Testis (tissue), 2 donors: Measurements from ENCODE around the gene PPP1R7.

Experiments used
- POLR2A ChIP-seq: fragments of 450-650 bp; IDR thresholded peaks from one replicate; pipeline ENCODE4 v1.6.1; 2017; ENCODE audit warnings: antibody characterized with exemption, mild to moderate bottlenecking, moderate library complexity
- TF ChIP-seq, protein P1 (sequence below), 3 experiments: fragments of 450-650 bp in 2 of 3; fragments of 200-600 bp in 1 of 3; sonication (generic) in 1 of 3; IDR thresholded peaks; one replicate each; pipeline ENCODE4 v1.5.1; 2016 to 2019; ENCODE audit warnings: antibody characterized with exemption in 3 of 3, mild to moderate bottlenecking in 2 of 3, moderate library complexity in 1 of 3

DNA sequence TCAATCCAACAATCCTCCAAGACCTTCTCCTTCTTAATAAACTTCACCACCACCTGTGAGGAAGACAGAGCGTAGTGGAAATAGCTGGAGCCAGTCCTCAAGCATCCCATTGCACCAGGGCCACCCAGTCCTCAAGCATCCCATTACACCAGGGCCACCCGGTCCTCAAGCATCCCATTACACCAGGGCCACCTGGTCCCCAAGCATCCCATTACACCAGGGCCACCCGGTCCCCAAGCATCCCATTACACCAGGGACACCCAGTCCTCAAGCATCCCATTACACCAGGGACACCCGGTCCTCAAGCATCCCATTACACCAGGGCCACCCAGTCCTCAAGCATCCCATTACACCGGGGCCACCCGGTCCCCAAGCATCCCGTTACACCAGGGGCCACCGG lies 34.9 kb upstream of the PPP1R7 start:
- TF ChIP-seq, protein P1, sequence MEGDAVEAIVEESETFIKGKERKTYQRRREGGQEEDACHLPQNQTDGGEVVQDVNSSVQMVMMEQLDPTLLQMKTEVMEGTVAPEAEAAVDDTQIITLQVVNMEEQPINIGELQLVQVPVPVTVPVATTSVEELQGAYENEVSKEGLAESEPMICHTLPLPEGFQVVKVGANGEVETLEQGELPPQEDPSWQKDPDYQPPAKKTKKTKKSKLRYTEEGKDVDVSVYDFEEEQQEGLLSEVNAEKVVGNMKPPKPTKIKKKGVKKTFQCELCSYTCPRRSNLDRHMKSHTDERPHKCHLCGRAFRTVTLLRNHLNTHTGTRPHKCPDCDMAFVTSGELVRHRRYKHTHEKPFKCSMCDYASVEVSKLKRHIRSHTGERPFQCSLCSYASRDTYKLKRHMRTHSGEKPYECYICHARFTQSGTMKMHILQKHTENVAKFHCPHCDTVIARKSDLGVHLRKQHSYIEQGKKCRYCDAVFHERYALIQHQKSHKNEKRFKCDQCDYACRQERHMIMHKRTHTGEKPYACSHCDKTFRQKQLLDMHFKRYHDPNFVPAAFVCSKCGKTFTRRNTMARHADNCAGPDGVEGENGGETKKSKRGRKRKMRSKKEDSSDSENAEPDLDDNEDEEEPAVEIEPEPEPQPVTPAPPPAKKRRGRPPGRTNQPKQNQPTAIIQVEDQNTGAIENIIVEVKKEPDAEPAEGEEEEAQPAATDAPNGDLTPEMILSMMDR (IDR thresholded peaks at IDR 0.05) = no peak
- no peak for TF ChIP-seq POLR2A
